ENCODE measurements around the gene ATP5F1D.

- no peak for TF ChIP-seq CTCF (IDR thresholded peaks at IDR 0.05)
- TF ChIP-seq EZH2 (IDR thresholded peaks at IDR 0.05) = no peak
Observed at GRCh38 chr19:1218751-1219567, 22.6 kb upstream of the ATP5F1D start.

All from neural progenitor cell (in vitro differentiated cells).